Activated CD8-positive, alpha-beta T cell treated with anti-CD3 and anti-CD28 coated beads for 36 hours (primary cell): ENCODE data around the gene EXOC4. TPM values are rescaled to one million over a fixed set of nuclear protein-coding genes. Genes with fewer than 3 reads are reported as not detected.

Experiments
- ATAC-seq: fragments of 200-7000 bp; cut with Tn5 transposase; one replicate; pipeline ENCODE4 v1.10.0; 2021; ENCODE audit warnings: mild to moderate bottlenecking, moderate library complexity
- CTCF ChIA-PET: fragments of 350-600 bp; sonication (Branson Sonifier 250); formaldehyde crosslinking; loops from one replicate; lab custom pipeline; 2021; ENCODE audit warnings: antibody characterized with exemption; lab: Charles Lee
- POLR2A ChIA-PET: fragments of 350-600 bp; sonication (Branson Sonifier 250); formaldehyde crosslinking; loops from one replicate; lab custom pipeline; 2021; ENCODE audit warnings: antibody characterized with exemption; lab: Charles Lee
- DNase-seq: peaks from one replicate; pipeline ENCODE4 v3.0.0-alpha.2; 2020
- H3K27ac Mint-ChIP-seq: one replicate; pipeline ENCODE4 v1.8.0; 2021; ENCODE audit warnings: mild to moderate bottlenecking, mixed read lengths
- H3K27me3 Mint-ChIP-seq: one replicate; pipeline ENCODE4 v1.8.0; 2021; ENCODE audit warnings: mixed read lengths
- H3K36me3 Mint-ChIP-seq: one replicate; pipeline ENCODE4 v1.8.0; 2021; ENCODE audit warnings: low read depth, mixed read lengths
- H3K4me1 Mint-ChIP-seq: one replicate; pipeline ENCODE4 v1.8.0; 2021; ENCODE audit warnings: low read depth, mixed read lengths
- H3K4me3 Mint-ChIP-seq: one replicate; pipeline ENCODE4 v1.8.0; 2021; ENCODE audit warnings: mild to moderate bottlenecking, moderate library complexity, mixed read lengths
- H3K9me3 Mint-ChIP-seq: one replicate; pipeline ENCODE4 v1.8.0; 2021; ENCODE audit warnings: mixed read lengths
- intact Hi-C: fragments of 100-400 bp; cut with micrococcal nuclease; formaldehyde crosslinking; loops from one replicate; pipeline ENCODE4 v1.10.0; 2022
- total RNA-seq, 2 experiments: library from RNA; stranded (reverse); gene quantifications; one replicate each; pipeline ENCODE4 v1.2.3, GENCODE V29; 2021
- TF ChIP-seq, protein P1 (sequence below): fragments of 200-600 bp; IDR thresholded peaks from one replicate; pipeline ENCODE4 v1.8.0; 2022; ENCODE audit warnings: antibody characterized with exemption, mild to moderate bottlenecking

The EXOC4 gene
- total RNA-seq, 2 experiments from 2014 or later, result 54.1 to 61.7 TPM

DNA sequence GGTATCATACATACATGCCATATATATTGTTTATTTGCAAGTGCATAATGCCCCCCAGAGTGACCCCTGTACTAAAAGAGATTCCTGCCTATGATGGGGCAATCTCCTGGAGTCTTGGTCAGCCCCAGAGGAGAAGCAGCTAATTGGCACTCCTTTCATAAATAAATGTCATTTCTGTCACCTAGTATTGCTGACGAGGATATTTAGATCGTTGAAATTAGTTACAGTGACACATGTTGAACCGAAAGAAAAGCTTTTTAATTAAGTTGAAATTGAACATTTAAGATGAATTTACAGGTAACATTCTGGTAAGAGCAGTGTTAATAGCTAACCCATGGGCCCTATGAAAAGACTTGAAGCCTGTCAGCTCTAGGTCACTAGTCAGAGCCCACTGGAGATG is 663.7 kb downstream of the EXOC4 start:
- ATAC-seq (no peak), DNase-seq (no peak)
- Mint-ChIP-seq H3K4me1 (no peaks in the 10 kb centered on the region), H3K4me3 (no peak overlapping the region), H3K36me3 (peaks cover 44% of the 10 kb centered on the region), H3K9me3 (peaks cover 15% of the 10 kb centered on the region), H3K27me3 (no peaks in the 10 kb centered on the region), H3K27ac (no peak overlapping the region)
- intact Hi-C loops, result no loop called here
- TF ChIP-seq, protein P1, sequence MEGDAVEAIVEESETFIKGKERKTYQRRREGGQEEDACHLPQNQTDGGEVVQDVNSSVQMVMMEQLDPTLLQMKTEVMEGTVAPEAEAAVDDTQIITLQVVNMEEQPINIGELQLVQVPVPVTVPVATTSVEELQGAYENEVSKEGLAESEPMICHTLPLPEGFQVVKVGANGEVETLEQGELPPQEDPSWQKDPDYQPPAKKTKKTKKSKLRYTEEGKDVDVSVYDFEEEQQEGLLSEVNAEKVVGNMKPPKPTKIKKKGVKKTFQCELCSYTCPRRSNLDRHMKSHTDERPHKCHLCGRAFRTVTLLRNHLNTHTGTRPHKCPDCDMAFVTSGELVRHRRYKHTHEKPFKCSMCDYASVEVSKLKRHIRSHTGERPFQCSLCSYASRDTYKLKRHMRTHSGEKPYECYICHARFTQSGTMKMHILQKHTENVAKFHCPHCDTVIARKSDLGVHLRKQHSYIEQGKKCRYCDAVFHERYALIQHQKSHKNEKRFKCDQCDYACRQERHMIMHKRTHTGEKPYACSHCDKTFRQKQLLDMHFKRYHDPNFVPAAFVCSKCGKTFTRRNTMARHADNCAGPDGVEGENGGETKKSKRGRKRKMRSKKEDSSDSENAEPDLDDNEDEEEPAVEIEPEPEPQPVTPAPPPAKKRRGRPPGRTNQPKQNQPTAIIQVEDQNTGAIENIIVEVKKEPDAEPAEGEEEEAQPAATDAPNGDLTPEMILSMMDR, result no peak
- CTCF ChIA-PET, result no interaction called here
- POLR2A ChIA-PET, result no interaction called here

DNA sequence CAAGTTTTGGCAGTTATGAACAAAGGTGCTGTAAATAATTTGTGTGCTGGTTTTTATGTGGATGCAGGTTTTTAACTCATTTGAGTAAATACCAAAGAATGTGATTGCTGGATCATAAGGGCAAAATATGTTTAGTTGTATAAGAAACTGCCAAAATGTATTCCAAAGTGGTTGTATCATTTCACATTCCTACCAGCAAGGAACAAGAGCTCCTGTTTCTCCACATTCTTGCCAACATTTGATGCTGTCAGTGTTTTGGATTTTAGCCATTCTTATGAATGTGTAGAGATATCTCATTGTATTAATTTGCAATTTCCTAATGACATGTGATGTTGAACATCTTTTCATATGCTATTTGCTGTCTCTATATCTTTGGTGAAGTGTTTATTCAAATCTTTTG is 666.9 kb downstream of the EXOC4 start:
- no peaks in the 10 kb centered on the region for H3K27me3 Mint-ChIP-seq
- intact Hi-C loops, result no loop called here
- ChIA-PET POLR2A (no interaction called here), CTCF (no interaction called here)
- peaks cover 48% of the 10 kb centered on the region for H3K36me3 Mint-ChIP-seq
- H3K4me1 Mint-ChIP-seq, result no peaks in the 10 kb centered on the region
- peaks cover 17% of the 10 kb centered on the region for H3K9me3 Mint-ChIP-seq
- TF ChIP-seq, protein P1, result no peak
- ATAC-seq, result no peak
- DNase-seq, result no peak
- H3K27ac Mint-ChIP-seq, result no peak overlapping the region
- no peak overlapping the region for H3K4me3 Mint-ChIP-seq

DNA sequence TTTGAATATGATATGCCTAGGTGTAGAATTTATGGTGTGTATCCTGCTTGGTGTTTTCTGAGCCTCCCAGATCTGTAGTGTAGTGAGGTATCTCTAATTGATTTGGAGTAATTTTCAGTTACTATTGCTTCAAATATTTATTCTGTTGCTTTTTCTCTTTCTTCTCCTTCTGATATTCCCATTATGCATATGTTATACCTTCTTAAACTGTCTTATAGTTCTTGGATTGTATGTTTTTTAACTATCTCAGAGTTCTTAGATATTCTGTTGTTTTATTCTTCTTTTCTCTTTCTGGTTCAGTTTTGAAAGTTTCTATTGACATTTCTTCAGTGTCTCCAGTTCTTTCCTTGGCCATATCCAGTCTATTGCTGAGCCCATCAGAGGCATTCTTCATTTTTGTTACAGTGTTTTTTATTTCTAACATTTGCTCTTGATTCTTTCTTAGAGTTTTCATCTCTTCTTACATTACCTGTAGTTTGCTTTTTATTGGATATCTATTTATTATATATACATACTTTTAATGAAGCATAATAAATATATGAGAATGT is 668.8 kb downstream of the EXOC4 start:
- Mint-ChIP-seq H3K4me3 (no peak overlapping the region), H3K9me3 (peaks cover 17% of the 10 kb centered on the region), H3K4me1 (no peaks in the 10 kb centered on the region), H3K36me3 (peaks cover 47% of the 10 kb centered on the region), H3K27me3 (no peaks in the 10 kb centered on the region), H3K27ac (no peak overlapping the region)
- DNase-seq (no peak), ATAC-seq (no peak)
- ChIA-PET CTCF (no interaction called here), POLR2A (no interaction called here)
- intact Hi-C loops, result no loop called here
- TF ChIP-seq, protein P1, result no peak

DNA sequence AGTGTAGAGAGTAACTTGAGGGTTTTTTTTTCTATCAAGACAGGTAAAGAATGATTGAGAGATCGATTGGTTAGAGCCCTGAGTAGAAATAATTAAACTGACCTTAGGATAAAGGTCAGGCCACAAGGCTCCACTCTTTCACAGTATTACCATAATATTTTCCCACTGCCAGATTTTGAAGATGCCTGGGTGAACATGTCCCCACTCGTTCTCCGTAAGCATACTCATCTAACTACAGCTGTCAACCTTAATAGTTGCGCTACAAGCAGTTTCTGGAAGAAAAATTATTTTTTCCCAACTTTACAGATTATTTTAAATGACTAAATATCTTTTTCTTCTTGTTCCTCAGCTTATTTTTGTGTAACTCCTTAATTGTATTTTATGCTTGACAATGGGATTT is 671.1 kb downstream of the EXOC4 start:
- Mint-ChIP-seq H3K27ac (no peak overlapping the region), H3K4me3 (no peak overlapping the region), H3K36me3 (peaks cover 30% of the 10 kb centered on the region), H3K4me1 (no peaks in the 10 kb centered on the region), H3K9me3 (peaks cover 17% of the 10 kb centered on the region), H3K27me3 (no peaks in the 10 kb centered on the region)
- ChIA-PET POLR2A (interaction anchor here (0.6 kb wide), 1 partner anchor 444 kb away, joined by 4 read pairs; no protein-coding TSS in a partner anchor), CTCF (no interaction called here)
- no peak for DNase-seq
- intact Hi-C loops, result no loop called here
- no peak for ATAC-seq
- TF ChIP-seq, protein P1, result no peak

DNA sequence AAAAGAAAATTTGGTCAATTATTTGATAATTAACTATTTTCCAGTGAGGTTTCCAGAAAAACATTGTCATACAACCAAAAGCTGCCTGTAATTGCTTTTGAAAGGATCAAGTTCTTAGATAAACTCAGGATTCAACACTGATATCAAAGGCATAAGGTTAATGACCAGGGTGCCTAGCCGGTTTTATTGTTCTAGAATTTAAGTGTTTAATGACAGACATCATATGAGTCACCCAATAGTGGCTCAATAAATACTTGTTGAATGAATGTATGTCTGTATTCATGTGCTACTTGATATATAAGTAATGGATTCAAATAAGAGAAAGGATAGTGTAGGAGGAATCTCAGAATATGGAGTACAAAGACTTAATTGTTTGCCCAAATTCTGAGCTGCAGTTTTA is 678.2 kb downstream of the EXOC4 start:
- Mint-ChIP-seq H3K4me3 (no peak overlapping the region), H3K27ac (no peak overlapping the region), H3K36me3 (peaks cover 1% of the 10 kb centered on the region), H3K4me1 (no peaks in the 10 kb centered on the region), H3K27me3 (no peaks in the 10 kb centered on the region), H3K9me3 (no peaks in the 10 kb centered on the region)
- ChIA-PET CTCF (no interaction called here), POLR2A (no interaction called here)
- intact Hi-C loops, result no loop called here
- no peak for ATAC-seq
- no peak for DNase-seq
- TF ChIP-seq, protein P1, result no peak
